Measurements from ENCODE around the gene AMHR2. TPM values are rescaled to one million over a fixed set of nuclear protein-coding genes. Genes with fewer than 3 reads are reported as not detected.

The AMHR2 gene
- total RNA-seq, 4 donors from 2014 or later, result 0.23 TPM; not detected in 3

DNA sequence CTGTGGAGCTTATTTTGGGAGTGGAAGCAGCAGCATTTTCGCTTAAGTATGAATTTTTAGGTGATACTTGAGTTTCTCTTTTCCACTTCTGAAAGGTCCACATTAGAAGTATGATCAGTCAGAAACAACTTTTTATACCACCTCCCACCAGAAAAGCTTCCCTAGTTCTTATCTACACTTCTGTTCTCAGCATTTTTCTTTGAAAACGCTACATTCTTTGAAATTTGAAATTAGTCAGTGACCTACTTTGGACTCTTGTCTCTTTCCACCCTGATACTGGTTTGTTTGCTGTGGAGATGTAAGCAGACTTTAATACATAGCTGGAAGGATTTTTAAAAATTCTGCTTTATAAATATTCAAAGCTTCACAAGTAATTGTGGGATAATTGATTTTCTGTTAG lies 50.4 kb downstream of the AMHR2 start:
- H3K9me3 ChIP-seq, result no peaks in the 10 kb centered on the region
- no peak overlapping the region for H3K27ac ChIP-seq
- no peak overlapping the region for H3K4me3 ChIP-seq
- TF ChIP-seq, protein P1, sequence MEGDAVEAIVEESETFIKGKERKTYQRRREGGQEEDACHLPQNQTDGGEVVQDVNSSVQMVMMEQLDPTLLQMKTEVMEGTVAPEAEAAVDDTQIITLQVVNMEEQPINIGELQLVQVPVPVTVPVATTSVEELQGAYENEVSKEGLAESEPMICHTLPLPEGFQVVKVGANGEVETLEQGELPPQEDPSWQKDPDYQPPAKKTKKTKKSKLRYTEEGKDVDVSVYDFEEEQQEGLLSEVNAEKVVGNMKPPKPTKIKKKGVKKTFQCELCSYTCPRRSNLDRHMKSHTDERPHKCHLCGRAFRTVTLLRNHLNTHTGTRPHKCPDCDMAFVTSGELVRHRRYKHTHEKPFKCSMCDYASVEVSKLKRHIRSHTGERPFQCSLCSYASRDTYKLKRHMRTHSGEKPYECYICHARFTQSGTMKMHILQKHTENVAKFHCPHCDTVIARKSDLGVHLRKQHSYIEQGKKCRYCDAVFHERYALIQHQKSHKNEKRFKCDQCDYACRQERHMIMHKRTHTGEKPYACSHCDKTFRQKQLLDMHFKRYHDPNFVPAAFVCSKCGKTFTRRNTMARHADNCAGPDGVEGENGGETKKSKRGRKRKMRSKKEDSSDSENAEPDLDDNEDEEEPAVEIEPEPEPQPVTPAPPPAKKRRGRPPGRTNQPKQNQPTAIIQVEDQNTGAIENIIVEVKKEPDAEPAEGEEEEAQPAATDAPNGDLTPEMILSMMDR (IDR thresholded peaks at IDR 0.05), result no peak
- TF ChIP-seq POLR2A (IDR thresholded peaks at IDR 0.05), result no peak
- no peaks in the 10 kb centered on the region for H3K27me3 ChIP-seq
- WGBS, result 70% methylated on average over 2 of the region's 2 CpGs
- H3K4me1 ChIP-seq, result peaks cover 22% of the 10 kb centered on the region
- H3K36me3 ChIP-seq, result peaks cover 98% of the 10 kb centered on the region
- no peak for DNase-seq (ENCODE audit: low spot score in 2 of 2)

DNA sequence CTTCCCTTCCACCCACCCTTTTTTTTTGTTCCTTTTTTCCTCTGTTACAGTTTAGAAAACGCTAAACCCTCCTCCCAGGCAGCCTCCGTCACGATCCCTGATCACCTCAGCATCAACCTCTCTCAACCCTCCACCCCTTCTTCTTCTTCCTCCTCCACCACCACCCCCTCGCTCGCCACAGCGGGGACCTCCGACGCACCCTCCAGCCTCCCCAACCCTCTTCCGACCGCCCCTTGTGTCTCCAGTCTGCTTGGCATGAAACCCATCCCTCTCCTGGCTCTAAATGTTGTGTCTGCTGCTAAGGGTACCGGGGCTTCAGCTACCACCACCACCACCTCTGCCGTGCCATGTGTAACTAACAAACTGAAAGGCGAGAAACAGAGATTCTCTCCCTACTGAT lies 51.2 kb downstream of the AMHR2 start:
- Histone ChIP-seq H3K27ac (no peak overlapping the region), H3K9me3 (no peaks in the 10 kb centered on the region), H3K4me1 (peaks cover 22% of the 10 kb centered on the region), H3K36me3 (peaks cover 96% of the 10 kb centered on the region), H3K4me3 (no peak overlapping the region), H3K27me3 (no peaks in the 10 kb centered on the region)
- DNase-seq (ENCODE audit: low spot score in 2 of 2), result no peak
- WGBS, result 77% methylated on average over 13 of the region's 13 CpGs
- TF ChIP-seq, protein P1 (IDR thresholded peaks at IDR 0.05), result no peak
- TF ChIP-seq EP300 (IDR thresholded peaks at IDR 0.05), result no peak
- TF ChIP-seq POLR2A (IDR thresholded peaks at IDR 0.05), result no peak
- no peak for TF ChIP-seq POLR2AphosphoS5 (IDR thresholded peaks at IDR 0.05)

DNA sequence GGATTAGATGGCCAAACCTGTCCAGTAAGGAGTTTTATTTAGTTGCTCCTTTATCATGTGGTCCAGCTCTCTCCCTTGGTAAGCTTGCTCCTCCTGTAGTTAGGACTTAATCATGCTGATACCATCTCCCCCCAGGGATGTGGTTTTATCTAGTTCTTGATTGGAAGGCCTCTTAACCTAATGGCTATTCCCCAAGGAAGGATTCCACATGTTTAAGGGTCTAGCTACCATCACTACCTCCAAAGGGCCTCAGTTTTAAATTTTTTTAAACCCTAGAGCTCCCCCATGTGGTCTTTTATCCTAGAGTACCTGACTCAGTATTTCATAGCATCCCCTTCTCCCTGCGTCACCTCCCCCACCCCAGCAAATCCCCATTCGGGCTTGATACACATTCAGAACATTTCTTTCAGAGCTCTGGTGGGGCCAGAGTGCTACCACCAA lies 53.1 kb downstream of the AMHR2 start:
- TF ChIP-seq EP300 (IDR thresholded peaks at IDR 0.05), result no peak
- no peak for TF ChIP-seq POLR2A (IDR thresholded peaks at IDR 0.05)
- TF ChIP-seq, protein P1 (IDR thresholded peaks at IDR 0.05), result no peak
- TF ChIP-seq POLR2AphosphoS5 (IDR thresholded peaks at IDR 0.05), result no peak
- 74% methylated on average over 2 of the region's 2 CpGs for WGBS
- H3K36me3 ChIP-seq, result peaks cover 96% of the 10 kb centered on the region

DNA sequence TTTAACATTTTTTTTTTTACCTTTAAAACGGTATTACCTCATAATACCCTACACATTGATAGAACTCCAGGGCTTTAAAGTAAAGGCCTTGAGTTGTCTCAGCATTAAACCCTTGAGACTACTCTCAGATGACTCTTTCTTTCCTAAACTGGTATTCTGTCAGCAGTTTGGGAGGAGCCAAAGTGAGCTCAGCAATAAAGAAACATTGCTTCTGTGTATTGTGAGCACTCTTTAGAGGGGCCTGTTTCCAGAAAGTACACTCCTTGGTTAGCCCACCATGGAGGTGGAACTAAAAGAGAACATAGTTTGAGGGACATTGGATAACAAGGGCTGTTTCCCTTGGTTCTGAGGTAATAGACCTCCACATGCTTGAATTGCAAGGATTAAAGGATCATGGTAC lies 55.2 kb downstream of the AMHR2 start:
- 33% methylated on average over 1 of the region's 1 CpG for WGBS
- Histone ChIP-seq H3K9me3 (no peaks in the 10 kb centered on the region), H3K27ac (no peak overlapping the region), H3K27me3 (no peaks in the 10 kb centered on the region), H3K36me3 (peaks cover 95% of the 10 kb centered on the region), H3K4me1 (peaks cover 37% of the 10 kb centered on the region), H3K4me3 (no peak overlapping the region)
- DNase-seq (ENCODE audit: low spot score in 2 of 2), result no peak
- TF ChIP-seq POLR2AphosphoS5 (IDR thresholded peaks at IDR 0.05) (no peak), POLR2A (IDR thresholded peaks at IDR 0.05) (no peak), EP300 (IDR thresholded peaks at IDR 0.05) (no peak)
- TF ChIP-seq, protein P1 (IDR thresholded peaks at IDR 0.05), result no peak

More for the DNA sequence above, 53.1 kb downstream of the AMHR2 start:
- Histone ChIP-seq H3K4me3 (no peak overlapping the region), H3K9me3 (no peaks in the 10 kb centered on the region), H3K4me1 (peaks cover 28% of the 10 kb centered on the region), H3K27me3 (no peaks in the 10 kb centered on the region), H3K27ac (no peak overlapping the region)
- DNase-seq (ENCODE audit: low spot score in 2 of 2), result no peak

DNA sequence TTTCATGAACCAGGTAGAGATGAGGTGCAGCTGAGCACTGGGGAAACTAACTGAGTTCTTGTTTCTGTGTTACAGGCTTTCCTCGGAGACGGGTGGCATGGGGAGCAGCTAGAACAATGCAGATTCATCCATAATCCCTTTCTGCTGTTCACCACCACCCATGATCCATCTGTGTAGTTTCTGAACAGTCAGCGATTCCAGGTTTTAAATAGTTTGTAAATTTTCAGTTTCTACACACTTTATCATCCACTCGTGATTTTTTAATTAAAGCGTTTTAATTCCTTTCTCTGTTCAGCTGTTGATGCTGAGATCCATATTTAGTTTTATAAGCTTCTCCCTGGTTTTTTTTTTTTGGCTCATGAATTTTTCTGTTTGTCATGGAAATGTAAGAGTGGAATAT lies 55.7 kb downstream of the AMHR2 start:
- no peak for DNase-seq (ENCODE audit: low spot score in 2 of 2)
- Histone ChIP-seq H3K4me3 (no peak overlapping the region), H3K27ac (no peak overlapping the region), H3K27me3 (no peaks in the 10 kb centered on the region), H3K9me3 (no peaks in the 10 kb centered on the region), H3K4me1 (peaks cover 37% of the 10 kb centered on the region), H3K36me3 (peaks cover 95% of the 10 kb centered on the region)
- WGBS, result 71% methylated on average over 5 of the region's 5 CpGs
- TF ChIP-seq, protein P1 (IDR thresholded peaks at IDR 0.05), result no peak
- no peak for TF ChIP-seq POLR2A (IDR thresholded peaks at IDR 0.05)
- no peak for TF ChIP-seq EP300 (IDR thresholded peaks at IDR 0.05)
- TF ChIP-seq POLR2AphosphoS5 (IDR thresholded peaks at IDR 0.05), result no peak

Data from suprapubic skin (tissue), 4 donors.